GM19372 (cell line): ENCODE data around the gene CHRNA5.
"Not testable (repeated sequence)": the region's sequence is repeated elsewhere in the genome, so short reads cannot be mapped to it uniquely, and the experiment has no call there.

Experiments
- ATAC-seq: cut with Tn5 transposase; IDR thresholded peaks from one replicate; pipeline ENCODE4 v1.9.1; 2021; ENCODE audit warnings: mild to moderate bottlenecking, low read depth, moderate library complexity; ENCODE audit not compliant: unreplicated experiment

The CHRNA5 gene

DNA sequence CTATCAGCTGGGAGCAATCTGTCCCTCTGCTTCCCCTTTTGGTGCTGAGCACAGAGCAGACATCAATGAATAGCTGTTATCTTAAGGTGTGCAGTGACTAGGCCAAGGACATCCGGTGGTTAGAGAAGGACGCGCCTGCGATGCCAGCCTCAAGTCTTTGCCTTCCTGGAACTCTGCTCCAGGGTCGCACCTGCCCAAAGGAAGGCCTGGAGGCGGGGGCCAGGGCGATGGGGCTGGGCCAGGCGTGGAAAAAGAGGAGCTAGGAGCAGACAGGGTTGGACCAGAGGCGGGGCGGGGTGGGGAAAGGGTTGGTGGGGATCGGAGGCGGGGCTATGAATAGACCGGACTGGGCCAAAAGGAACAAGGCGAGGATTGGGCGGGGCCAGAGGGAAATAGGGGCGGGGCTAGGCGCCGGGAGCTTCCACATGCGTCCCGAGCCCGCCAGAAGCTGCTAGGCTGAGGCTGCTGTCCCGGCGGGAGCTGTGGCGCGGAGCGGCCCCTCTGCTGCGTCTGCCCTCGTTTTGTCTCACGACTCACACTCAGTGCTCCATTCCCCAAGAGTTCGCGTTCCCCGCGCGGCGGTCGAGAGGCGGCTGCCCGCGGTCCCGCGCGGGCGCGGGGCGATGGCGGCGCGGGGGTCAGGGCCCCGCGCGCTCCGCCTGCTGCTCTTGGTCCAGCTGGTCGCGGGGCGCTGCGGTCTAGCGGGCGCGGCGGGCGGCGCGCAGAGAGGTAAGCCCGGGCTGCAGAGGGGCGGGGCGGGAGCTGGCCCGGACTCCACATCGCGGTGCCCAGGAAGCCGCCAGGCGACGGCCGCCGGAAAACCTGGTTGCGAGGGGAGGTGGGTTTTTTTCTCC is at the start of gene CHRNA5:
TSS of gene CHRNA5 (plus strand) at position 424 of the 854 bp plus-strand sequence. CDS start at position 624, 200 bp downstream.
- ATAC-seq, result peak; percentile 72

DNA sequence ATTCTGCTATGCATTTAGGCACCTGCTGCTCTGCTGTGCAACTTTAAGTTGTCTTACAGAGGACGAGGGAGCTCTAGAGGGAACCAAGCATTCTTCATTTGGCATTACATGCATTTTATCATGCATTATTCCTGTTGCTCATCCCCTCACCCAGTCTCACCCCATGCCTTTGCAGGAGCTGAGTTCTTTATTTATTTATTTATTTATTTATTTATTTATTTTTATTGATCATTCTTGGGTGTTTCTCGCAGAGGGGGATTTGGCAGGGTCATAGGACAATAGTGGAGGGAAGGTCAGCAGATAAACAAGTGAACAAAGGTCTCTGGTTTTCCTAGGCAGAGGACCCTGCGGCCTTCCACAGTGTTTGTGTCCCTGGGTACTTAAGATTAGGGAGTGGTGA is 45.3 kb upstream of the CHRNA5 start:
- ATAC-seq, result not testable (repeated sequence)

DNA sequence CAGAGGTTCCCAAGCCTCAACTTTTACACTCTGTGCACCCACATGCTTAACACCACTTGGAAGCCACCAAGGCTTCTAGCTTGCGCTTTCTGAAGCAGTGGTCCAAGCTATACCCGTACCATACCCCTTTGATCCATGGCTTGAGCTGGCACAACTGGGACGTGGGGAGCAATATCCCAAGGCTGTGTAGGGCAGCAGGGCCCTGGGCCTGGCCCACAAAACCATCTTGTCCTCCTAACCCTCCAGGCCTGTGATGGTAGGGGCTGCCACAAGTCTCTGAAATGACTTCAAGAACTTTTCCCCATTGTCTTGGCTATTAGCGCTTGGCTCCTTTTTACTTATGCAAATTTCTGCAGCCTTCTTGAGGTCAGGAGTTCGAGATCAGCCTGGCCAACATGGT is 41.1 kb upstream of the CHRNA5 start:
- no peak for ATAC-seq

DNA sequence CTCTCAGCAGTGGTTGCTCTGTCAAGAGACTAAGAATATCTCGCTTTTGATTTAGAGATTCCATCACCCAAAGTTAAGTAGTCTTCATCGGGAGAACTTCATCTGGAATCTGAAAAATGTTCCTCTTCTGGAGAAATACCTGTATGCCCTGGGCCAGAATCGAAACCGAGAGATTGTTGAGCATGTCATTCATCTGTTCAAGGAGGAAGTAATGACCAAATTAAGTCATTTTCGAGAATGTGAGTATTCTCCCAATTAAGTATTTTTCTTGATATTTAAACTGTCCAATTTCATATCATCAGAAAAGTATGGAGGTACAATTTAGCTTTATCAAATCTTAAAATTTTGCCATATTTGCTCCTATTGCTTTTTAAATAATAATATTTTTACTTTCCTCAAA is 38.0 kb upstream of the CHRNA5 start:
- no peak for ATAC-seq

DNA sequence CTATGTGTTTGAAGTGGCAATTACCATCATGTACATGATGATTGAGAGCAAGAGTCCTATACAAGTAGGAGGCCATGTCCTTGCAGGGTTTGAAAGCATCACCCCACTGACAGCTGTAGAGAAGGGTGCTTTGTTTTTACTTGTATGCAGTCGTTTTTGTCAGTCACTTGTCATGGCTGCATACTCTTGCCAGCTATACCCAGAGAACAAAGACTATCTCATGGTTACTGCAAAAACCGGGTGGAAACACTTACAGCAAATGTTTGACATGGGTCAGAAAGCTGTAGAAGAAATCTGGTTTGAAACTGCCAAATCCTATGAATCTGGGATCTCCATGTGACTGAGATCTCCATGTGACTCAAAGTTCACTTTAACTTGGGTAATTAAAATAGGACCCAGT is 32.0 kb upstream of the CHRNA5 start:
- ATAC-seq, result no peak

DNA sequence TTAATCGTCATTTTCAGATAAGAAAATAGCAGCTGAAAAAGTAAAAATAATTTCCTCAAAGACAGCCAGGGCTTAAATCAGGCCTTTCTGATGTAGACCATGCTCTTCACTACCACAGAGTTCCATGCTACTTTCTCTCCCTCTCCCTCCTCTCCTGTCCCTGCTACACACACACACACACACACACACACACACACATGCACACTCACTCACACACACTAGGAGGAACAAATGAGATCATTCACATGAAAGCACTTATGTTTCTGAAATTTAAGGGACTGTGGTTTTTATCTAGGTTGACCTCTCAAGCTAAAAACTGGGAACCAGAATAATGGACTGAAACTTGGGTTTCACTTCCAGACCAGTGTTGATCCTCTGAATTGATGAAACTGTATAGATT is 29.2 kb upstream of the CHRNA5 start:
- ATAC-seq, result no peak

DNA sequence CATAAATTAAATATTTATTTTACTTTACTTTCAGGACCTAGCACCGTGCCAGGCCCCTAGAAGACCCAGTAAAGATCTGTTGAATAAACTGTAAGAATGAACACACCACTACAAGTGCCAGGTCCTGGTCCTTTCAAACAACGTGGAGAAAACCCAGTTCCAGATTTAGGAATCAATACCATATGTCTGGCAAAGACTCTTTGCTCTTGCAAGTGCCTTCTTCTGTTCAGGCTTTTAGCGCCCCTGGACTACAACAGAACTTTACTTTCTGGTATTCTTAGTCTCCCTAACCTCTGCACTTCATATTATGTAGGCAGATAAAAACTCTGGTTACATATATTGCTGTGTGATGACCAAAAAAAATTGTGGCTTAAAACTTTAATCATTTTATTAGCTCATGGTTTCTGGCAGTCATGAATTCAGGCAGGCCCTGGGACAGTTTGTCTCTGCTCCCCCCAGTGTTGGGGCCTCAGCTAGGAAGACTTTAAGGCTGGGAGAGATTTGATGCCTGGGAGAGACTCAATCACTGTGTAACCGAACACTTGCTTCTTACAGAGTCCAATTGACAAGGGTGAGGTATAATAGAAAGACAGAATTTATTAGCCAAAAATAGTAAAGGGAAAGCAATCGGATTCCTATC is 27.9 kb upstream of the CHRNA5 start:
- no peak for ATAC-seq

DNA sequence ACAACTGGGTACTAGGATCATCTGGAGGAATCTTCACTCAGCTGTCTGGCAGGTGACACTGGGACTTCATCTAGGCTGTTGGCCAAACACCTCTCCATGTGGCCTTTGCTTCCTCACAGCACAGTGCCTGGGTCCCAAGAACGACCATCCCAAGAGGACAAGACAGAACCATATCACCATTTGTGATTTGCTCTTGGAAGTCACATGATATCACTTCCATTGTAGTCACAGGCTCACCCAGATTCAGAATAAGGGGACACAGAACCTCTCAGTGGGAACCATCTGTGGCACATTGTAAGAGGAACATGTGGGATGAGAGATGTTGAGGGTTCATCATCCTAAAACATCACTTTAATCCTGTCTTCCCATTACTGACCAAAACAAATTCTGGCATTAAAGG is 27.0 kb upstream of the CHRNA5 start:
- ATAC-seq, result no peak

DNA sequence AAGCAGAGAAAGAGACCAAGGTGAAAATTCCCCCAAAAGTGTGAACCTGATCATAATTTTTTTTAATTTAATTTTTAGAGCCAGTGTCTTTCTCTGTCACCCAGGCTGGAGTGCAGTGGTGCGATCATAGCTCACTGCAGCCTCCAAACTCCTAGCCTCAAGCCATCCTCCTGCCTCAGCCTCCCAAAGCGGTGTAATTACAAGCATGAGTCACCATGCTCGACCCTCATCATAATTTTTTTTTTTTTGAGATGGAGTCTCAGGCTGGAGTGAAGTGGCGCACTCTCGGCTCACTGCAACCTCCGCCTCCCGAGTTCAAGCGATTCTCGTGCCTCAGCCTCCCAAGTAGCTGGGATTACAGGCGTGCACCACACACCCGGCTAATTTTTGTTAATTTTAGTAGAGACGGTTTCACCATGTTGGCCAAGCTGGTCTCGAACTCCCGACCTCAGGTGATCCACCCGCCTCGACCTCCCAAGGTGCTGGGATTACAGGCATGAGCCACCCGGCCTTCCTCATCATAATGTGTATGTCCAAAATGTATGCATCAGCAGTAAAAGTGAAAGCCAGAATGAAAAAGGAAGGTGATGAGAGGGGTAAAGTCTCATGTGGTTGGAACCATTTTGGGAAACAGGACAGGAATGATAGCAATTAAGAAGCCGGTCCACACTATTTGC is 25.7 kb upstream of the CHRNA5 start:
- ATAC-seq, result not testable (repeated sequence)

DNA sequence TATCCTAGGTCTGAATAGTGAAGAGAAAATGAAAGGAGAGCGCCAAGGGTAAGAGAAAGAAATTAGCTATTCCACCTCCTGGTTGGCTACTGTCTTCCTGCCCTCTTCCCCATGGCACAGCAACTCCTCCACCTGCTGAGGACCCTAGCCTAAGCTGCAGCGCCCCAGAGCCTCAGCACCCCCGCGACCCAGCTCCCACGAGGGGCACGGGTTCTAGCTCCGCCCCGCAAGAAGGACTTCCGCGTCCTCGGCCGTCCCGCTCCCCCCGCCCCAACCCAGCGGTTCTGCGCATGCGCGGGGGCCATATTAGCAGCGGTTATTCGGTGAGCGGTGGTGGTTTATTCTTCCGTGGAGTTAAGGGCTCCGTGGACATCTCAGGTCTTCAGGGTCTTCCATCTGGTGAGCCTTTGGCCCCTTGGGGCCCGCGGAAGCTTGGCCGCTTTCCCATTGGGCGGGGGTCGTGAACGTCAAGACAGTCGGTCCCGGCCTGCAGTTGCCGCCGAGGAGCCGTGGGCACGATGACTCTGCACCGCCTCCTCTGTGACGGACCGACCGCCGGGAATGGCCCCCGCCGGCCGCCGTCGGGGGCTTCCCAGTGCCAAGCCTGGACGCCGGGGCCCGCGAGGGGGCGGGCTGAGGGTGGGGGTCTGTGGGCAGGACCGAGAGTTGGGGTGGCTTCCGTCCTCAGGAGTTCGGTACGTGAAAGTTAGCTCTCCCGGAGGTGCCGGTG is 25.0 kb upstream of the CHRNA5 start, which contains the start of gene PSMA4:
TSS of gene PSMA4 (plus strand) at position 304 of the 730 bp plus-strand sequence. CDS start 1,484 bp downstream, outside the sequence.
- ATAC-seq, result peak; percentile 83

DNA sequence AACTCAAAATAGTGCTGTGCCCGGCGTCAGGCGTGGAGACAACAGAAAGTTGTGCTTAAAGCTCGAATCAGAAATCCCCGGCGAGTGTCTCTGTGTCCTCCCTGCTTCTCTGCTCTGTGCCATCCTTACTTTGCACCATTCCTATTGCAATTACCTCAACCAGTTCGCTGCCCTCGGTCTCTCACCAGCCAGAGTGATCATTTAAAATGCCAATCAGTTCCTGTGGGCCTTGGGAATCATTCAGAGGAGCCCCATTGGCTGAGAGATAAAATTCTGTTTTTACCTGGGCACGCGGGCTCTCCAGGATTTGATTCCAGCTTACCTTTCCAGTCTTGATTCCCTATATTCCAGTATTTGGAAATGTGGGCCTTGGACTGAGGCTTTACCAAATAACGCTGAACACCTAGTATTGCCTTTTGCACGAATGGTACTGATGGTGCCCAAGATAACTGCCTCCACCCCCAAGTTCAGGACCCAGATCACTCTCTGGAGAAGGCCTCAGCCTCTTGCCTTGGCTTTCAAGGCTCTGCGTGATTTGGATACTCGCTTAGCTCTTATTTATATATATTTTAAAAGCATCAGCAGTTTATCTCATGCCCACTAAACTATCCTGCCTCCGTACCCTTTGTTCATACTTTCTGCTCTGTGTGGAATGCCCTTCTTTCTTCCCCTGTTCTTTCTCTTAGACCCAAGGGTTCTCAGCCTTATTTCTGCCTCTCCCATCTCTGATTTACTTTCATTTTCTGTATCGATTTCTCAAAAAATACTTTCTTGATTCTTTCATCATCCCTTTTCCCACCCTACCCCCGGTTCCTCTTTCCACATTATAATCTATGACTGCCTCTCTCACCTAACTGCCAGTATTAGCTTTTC is 24.2 kb upstream of the CHRNA5 start:
- no peak for ATAC-seq

DNA sequence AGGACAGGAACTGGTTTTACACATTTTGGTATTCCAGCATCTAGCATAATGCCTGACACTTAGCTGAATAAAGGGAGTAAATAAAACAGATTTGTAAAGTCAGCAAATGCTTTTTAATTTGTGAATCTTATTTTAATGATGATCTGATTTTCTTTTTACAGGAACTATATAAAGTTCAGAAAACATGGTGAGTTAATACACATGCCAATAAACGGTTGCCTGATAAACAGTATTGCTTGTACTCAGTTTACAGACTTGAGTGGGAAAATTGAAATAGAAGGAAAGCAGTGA is 23.6 kb upstream of the CHRNA5 start:
- ATAC-seq, result no peak

DNA sequence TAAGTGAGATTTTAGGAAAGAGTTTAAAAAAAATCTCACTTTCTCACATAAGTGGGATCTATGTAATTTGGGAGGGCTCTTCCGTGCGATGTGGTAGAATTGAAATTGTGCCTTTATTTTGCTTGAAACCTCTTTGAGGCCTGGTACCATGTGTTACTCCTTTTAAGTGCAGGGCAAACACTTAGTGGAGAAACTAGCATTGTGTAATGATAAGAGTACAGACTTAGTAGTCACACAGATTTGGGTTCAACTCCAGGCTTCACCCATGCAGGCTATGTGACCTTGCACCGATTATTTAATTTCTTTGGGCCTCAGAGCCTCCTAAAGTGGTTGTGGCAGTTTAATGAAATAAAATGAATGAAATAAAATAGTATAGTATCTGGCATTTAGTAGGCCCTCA is 22.7 kb upstream of the CHRNA5 start:
- ATAC-seq, result no peak

DNA sequence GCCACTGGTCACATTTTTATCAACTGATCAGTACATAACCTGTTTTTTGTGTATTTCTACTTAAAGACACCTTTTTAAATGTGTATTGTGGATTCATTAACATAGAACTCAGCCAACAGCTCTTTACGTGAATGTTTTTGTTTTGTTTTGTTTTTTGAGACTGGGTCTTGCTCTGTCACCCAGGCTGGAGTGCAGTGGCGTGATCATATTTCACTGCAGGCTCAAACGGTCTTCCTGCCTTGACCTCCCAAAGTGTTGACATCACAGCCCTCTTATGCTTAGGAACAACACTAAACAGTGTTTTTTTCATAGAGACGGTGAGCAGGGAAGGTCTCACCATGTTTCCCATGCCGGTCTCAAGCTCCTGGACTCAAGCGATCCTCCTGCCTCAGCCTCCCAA is 15.1 kb upstream of the CHRNA5 start:
- no peak for ATAC-seq

DNA sequence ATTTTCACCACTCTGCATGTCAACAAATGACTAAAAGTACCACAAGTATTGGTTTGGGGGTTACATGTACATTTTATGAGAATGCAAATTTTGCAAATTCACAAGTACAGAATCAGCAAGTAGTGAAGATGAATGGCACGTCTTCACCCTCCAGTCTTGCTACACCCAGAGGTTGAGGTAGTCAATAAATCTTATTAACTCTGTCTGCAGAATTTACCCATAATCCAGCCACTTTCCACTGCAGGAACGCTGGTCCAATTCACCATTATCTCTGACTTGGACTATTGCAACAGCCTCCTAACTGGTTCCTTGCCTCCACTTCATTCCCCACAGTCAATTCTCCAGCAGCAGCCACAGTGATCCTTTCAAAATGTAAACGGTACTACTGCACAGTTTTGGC is 14.5 kb upstream of the CHRNA5 start:
- ATAC-seq, result no peak

DNA sequence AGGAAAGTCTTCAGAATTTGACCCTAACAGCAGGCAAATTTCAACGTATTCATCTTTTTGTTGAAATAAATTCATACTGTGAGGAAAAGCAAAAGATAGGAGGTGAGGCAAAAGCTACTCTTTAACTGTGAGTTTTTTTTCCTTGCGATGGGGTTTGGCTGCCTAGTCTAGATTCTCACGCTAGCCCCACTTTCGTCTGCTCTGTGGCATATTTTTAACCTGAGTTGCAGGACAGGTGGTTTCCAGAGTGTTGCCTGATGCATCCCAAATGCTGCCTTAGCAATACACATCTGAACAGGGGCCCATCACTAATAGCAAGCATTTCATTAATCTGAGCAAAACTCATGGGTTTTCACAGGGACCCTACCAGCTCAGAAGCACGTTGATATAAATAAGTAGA is 13.4 kb upstream of the CHRNA5 start:
- ATAC-seq, result no peak

DNA sequence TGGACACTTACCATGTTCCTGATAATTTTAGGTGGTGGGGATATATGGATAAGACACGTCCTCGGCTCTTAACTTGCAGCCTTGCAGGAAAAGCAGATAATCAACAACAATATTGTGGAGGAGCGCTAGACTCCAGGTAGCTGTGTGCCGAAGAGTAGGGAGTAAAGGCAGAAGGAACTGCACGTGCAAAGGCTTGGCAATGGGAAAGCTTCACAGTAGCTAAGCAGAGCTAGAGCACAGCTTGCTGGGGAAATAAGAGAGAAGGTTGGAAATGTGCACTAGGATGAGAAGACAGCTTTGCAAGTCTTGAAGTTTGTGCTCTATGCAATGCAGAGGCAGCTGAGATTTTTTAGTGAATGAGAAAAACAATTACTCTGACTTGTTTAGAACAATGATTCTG is 12.7 kb upstream of the CHRNA5 start:
- ATAC-seq, result no peak

DNA sequence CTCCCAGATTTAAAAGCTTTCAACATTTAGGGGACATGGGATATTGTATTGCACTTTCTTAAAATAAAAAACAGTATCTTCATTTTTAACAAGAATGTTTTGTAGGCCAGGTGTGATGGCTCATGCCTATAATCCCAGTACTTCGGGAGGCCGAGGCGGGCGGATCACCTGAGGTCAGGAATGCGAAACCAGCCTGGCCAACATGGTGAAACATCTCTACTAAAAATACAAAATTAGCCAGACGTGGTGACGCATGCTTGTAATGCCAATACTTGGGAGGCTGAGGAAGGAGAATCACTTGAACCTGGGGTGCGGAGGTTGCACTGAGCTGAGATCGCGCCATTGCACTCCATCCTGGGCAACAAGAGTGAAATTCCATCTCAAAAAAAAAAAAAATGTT is 5.1 kb upstream of the CHRNA5 start:
- not testable (repeated sequence) for ATAC-seq

DNA sequence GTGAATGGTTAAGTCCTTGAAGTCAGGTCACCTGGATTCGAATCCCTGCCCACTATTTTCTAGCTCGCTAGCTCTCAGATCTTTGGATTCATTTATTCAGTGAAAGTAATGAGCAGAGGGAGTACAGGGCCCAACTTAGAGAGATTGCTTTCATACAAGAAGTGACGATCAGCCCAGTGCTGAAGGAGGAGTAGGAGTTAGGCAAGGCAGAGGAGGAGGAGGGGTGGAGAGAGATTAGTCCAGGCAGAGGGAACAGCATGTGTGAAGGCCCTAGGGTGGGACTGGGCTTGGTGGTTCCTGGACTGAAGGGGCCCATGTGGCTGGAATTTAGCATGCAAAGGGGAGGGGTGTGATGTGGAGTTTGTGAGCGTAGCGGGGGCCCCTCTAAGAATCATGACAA is 3.8 kb upstream of the CHRNA5 start:
- no peak for ATAC-seq

DNA sequence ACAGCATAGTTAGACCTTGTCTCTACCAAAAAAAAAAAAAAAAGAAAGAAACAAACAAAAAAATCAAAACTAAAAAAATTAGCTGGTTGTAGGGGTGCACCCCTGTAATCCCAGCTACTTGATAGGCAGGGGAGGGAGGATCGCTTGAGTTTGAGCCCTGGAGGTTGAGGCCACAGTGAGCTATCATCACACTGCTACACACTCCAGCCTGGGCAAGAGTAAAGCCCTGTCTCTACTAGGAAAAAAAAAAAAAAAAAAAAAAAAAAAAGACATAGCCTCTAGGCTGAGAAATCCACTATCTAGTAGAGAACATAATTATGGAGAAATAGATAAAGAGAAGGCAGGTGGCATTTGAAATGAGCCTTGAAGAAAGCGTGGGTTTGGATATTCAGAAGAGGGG is 2.2 kb upstream of the CHRNA5 start:
- ATAC-seq, result no peak
